HG02678 (cell line): Measurements from ENCODE around the gene MALT1.
A peak's percentile ranks its signal among the peaks of the same experiment; 100 is the strongest.

Source experiments
- ATAC-seq: cut with Tn5 transposase; IDR thresholded peaks from one replicate; pipeline ENCODE4 v1.9.1; 2021; ENCODE audit warnings: mild to moderate bottlenecking, moderate library complexity; ENCODE audit not compliant: unreplicated experiment

The MALT1 gene

GRCh38 chr18:58653814-58654509 is 17.3 kb upstream of the MALT1 start:
- ATAC-seq = no peak

GRCh38 chr18:58654896-58655614 is 16.2 kb upstream of the MALT1 start:
- ATAC-seq = no peak

- ATAC-seq = no peak
These were observed 14.2 kb upstream of the MALT1 start for GRCh38 chr18:58657081-58657480.

GRCh38 chr18:58657494-58657893 is 13.8 kb upstream of the MALT1 start:
- ATAC-seq = no peak

GRCh38 chr18:58659691-58660090 is 11.6 kb upstream of the MALT1 start:
- ATAC-seq = no peak

GRCh38 chr18:58660915-58661314 is 10.3 kb upstream of the MALT1 start:
- ATAC-seq = no peak

GRCh38 chr18:58661423-58661822 is 9.8 kb upstream of the MALT1 start:
- no peak for ATAC-seq

GRCh38 chr18:58662118-58662517 is 9.1 kb upstream of the MALT1 start:
- peak; percentile 26 for ATAC-seq

GRCh38 chr18:58666176-58666575 is 5.1 kb upstream of the MALT1 start:
- ATAC-seq = no peak

GRCh38 chr18:58668211-58668610 is 3.1 kb upstream of the MALT1 start:
- ATAC-seq = no peak

GRCh38 chr18:58668897-58669296 is 2.4 kb upstream of the MALT1 start:
- ATAC-seq = no peak

GRCh38 chr18:58669731-58670378 is 1.4 kb upstream of the MALT1 start:
- no peak for ATAC-seq

GRCh38 chr18:58670404-58671110 is 708 bp upstream of the MALT1 start:
- no peak for ATAC-seq

GRCh38 chr18:58671632-58672564 is 633 bp downstream of the MALT1 start:
- peak; percentile 29 for ATAC-seq

- ATAC-seq = no peak
These were observed 2.9 kb downstream of the MALT1 start for GRCh38 chr18:58674159-58674558.

GRCh38 chr18:58674863-58675472 is 3.7 kb downstream of the MALT1 start:
- no peak for ATAC-seq

- no peak for ATAC-seq
These were observed 5.0 kb downstream of the MALT1 start for GRCh38 chr18:58676270-58676669.

GRCh38 chr18:58682429-58683069 is 11.3 kb downstream of the MALT1 start:
- ATAC-seq = no peak

GRCh38 chr18:58687871-58688308 is 16.6 kb downstream of the MALT1 start:
- peak; percentile 97 for ATAC-seq
